ENCODE data around the gene MCF2L2. TPM values are rescaled to one million over a fixed set of nuclear protein-coding genes. Genes with fewer than 3 reads are reported as not detected.

The MCF2L2 gene
- total and polyA plus RNA-seq, 2 of the 13 experiments (the other 11 are each of a cell fraction or from before 2014, with no cell fraction given), result not detected

GRCh38 chr3:183265834-183266417, 162.5 kb downstream of the MCF2L2 start (continued):
- TF ChIP-seq ARID4A (CRISPR knock-in tag; IDR thresholded peaks at IDR 0.05; ENCODE audit: borderline replicate concordance) (no peak), ZNF674 (CRISPR knock-in tag; IDR thresholded peaks at IDR 0.05; ENCODE audit: low read depth) (no peak), ZNF569 (CRISPR knock-in tag; IDR thresholded peaks at IDR 0.05; ENCODE audit: borderline replicate concordance) (no peak), CCDC6 (CRISPR knock-in tag; IDR thresholded peaks at IDR 0.05) (no peak), SIN3B (IDR thresholded peaks at IDR 0.05; ENCODE audit: low read length) (no peak), TEAD2 (CRISPR knock-in tag; IDR thresholded peaks at IDR 0.05) (no peak), NFIC (IDR thresholded peaks at IDR 0.05; ENCODE audit: low read length) (no peak), HMGA1 (CRISPR knock-in tag; conservative IDR thresholded peaks at IDR 0.05) (no peak), TRIM22 (IDR thresholded peaks at IDR 0.05) (no peak), NCOR1 (IDR thresholded peaks at IDR 0.05; ENCODE audit: borderline replicate concordance, low read length) (peak; percentile 58; the same call in 1 of the 2 replicates), FOXP1 (IDR thresholded peaks at IDR 0.05) (no peak), FOXP1 (CRISPR knock-in tag; IDR thresholded peaks at IDR 0.05) (no peak), USF2 (IDR thresholded peaks at IDR 0.05; ENCODE audit: low read depth, low read length) (no peak), USF2 (CRISPR knock-in tag; IDR thresholded peaks at IDR 0.05; ENCODE audit: borderline replicate concordance) (no peak), THAP7 (CRISPR knock-in tag; IDR thresholded peaks at IDR 0.05) (no peak), MIER2 (CRISPR knock-in tag; IDR thresholded peaks at IDR 0.05) (no peak), SNRNP70 (IDR thresholded peaks at IDR 0.05; ENCODE audit: low read depth, low read length) (no peak), ZNF710 (CRISPR knock-in tag; IDR thresholded peaks at IDR 0.05; ENCODE audit: borderline replicate concordance) (no peak), BHLHE40 (IDR thresholded peaks at IDR 0.05; ENCODE audit: low read length) (no peak), DPF2 (CRISPR knock-in tag; IDR thresholded peaks at IDR 0.05; ENCODE audit: borderline replicate concordance, low read depth) (no peak), SIN3A (IDR thresholded peaks at IDR 0.05; ENCODE audit: borderline replicate concordance, low read depth, low read length) (no peak)

Measured in HepG2 (cell line).